ENCODE data around the gene NEU1. TPM values are rescaled to one million over a fixed set of nuclear protein-coding genes. Genes with fewer than 3 reads are reported as not detected.
A peak's percentile ranks its signal among the peaks of the same experiment; 100 is the strongest.

The NEU1 gene
- total RNA-seq, 1 donor from 2014 or later = 31.9 TPM

DNA sequence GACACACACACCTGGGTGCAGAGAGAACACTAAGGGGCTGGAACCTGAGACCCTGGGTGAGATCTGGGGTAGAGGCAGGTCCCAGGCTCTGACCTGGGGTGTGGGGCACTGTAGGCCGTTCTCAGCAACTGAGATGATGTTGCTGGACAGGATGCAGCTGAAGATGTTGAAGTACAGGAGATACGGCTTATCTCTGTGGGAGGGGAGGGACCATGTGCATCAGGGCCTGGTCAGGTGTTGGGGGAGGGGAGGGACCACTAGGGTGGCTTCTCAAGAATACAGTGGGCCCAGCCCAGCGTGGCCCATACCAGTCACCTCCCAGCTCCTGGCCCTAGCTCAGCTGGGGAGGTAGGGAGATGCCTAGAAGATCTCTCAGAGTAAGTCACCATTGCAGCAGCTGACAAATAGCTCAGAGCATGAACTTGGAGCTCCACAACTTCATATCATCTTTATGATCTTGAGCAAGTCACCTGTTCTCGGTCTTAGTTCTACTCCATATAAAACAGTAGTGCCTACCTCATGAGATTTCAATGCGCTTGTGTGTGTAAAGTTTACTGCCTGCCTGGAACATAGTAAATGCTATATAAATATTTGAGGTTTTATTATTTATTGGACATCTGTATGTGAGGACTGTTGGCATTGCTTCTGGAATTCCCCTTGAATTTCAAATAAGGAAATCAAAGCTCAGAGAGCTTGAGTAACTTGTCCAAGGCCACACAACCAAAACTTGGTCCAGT, 12.4 kb upstream of the NEU1 start:
- TF ChIP-seq, protein P1, sequence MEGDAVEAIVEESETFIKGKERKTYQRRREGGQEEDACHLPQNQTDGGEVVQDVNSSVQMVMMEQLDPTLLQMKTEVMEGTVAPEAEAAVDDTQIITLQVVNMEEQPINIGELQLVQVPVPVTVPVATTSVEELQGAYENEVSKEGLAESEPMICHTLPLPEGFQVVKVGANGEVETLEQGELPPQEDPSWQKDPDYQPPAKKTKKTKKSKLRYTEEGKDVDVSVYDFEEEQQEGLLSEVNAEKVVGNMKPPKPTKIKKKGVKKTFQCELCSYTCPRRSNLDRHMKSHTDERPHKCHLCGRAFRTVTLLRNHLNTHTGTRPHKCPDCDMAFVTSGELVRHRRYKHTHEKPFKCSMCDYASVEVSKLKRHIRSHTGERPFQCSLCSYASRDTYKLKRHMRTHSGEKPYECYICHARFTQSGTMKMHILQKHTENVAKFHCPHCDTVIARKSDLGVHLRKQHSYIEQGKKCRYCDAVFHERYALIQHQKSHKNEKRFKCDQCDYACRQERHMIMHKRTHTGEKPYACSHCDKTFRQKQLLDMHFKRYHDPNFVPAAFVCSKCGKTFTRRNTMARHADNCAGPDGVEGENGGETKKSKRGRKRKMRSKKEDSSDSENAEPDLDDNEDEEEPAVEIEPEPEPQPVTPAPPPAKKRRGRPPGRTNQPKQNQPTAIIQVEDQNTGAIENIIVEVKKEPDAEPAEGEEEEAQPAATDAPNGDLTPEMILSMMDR (IDR thresholded peaks at IDR 0.05; ENCODE audit: unreplicated experiment) = no peak
- H3K9me3 Mint-ChIP-seq (ENCODE audit: unreplicated experiment) = no peaks in the 10 kb centered on the region
- peaks cover 3% of the 10 kb centered on the region for H3K27me3 Mint-ChIP-seq (ENCODE audit: unreplicated experiment)
- peaks cover 4% of the 10 kb centered on the region for H3K4me1 Mint-ChIP-seq (ENCODE audit: unreplicated experiment)
- H3K27ac Mint-ChIP-seq (ENCODE audit: unreplicated experiment) = no peak overlapping the region
- no peak for DNase-seq (ENCODE audit: low spot score)
- no peak overlapping the region for H3K4me3 Mint-ChIP-seq (ENCODE audit: unreplicated experiment)
- H3K36me3 Mint-ChIP-seq (ENCODE audit: low read depth, unreplicated experiment) = peaks cover 3% of the 10 kb centered on the region

DNA sequence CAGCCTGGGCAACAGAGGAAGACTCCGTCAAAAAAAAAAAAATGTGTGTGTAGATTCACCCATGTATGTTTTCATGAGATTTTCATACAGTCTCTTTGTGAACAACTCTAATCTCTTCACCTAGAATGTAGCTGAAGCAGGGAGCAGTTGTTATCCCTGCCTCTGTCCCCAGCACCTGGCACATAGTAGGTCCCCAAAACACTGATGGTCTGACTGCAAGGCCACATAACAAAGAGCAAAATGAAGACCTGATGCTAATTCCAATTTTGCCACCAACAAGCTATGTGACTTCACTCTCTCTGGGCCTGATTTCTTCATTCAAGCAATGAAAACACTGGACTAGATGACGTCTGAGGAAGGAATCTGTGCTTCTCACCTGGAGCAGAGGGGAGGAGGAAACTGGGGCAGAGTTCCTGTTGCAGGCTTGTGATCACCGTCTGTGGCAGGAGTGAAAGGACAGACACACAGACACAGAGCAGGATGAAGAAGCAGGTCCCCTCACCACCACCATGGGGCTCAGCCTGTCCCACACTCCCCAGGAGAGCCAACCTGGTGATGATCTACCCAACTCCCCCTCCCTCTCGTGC, 11.6 kb upstream of the NEU1 start:
- Mint-ChIP-seq H3K27ac (ENCODE audit: unreplicated experiment) (peak overlapping the region; percentile 28), H3K9me3 (ENCODE audit: unreplicated experiment) (no peaks in the 10 kb centered on the region), H3K36me3 (ENCODE audit: low read depth, unreplicated experiment) (peaks cover 3% of the 10 kb centered on the region), H3K4me1 (ENCODE audit: unreplicated experiment) (peaks cover 4% of the 10 kb centered on the region), H3K4me3 (ENCODE audit: unreplicated experiment) (no peak overlapping the region), H3K27me3 (ENCODE audit: unreplicated experiment) (no peaks in the 10 kb centered on the region)
- no peak for DNase-seq (ENCODE audit: low spot score)
- TF ChIP-seq, protein P1 (IDR thresholded peaks at IDR 0.05; ENCODE audit: unreplicated experiment) = no peak

GRCh38 chr6:31871046-31871659, 8.5 kb upstream of the NEU1 start:
- no peaks in the 10 kb centered on the region for H3K27me3 Mint-ChIP-seq (ENCODE audit: unreplicated experiment)
- peaks cover 3% of the 10 kb centered on the region for H3K36me3 Mint-ChIP-seq (ENCODE audit: low read depth, unreplicated experiment)
- no peaks in the 10 kb centered on the region for H3K9me3 Mint-ChIP-seq (ENCODE audit: unreplicated experiment)
- no peak overlapping the region for H3K27ac Mint-ChIP-seq (ENCODE audit: unreplicated experiment)
- peaks cover 4% of the 10 kb centered on the region for H3K4me1 Mint-ChIP-seq (ENCODE audit: unreplicated experiment)
- TF ChIP-seq, protein P1 (IDR thresholded peaks at IDR 0.05; ENCODE audit: unreplicated experiment) = no peak
- H3K4me3 Mint-ChIP-seq (ENCODE audit: unreplicated experiment) = no peak overlapping the region
- no peak for DNase-seq (ENCODE audit: low spot score)

DNA sequence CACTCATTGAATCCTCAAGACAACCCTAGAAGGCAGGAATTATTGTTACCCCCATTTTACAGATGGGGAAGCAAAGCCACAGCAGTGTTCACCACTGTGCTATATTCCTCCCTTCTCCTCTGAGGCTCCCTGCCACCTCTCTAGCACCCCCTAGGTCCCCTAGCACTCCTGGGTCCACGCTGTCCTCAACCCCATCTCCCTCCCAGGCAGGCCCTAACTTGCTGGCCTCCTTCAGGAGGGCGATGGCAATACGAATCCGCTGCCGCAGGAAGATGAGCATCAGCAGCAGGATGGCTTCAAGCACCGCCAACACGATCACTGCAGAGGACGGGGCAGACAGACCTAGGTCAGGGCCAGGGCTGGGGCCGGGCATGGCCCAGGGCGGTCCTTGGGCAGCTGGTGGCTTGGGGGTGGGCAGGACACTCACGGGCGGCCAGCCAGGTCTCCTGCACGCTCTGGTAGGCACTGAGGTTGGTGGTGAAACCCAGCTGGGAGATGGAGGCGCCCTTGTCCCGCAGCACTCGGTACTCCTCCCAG, 7.8 kb upstream of the NEU1 start:
- Mint-ChIP-seq H3K9me3 (ENCODE audit: unreplicated experiment) (no peaks in the 10 kb centered on the region), H3K27ac (ENCODE audit: unreplicated experiment) (no peak overlapping the region)

More for the DNA sequence above, 7.8 kb upstream of the NEU1 start:
- no peak overlapping the region for H3K4me3 Mint-ChIP-seq (ENCODE audit: unreplicated experiment)
- H3K4me1 Mint-ChIP-seq (ENCODE audit: unreplicated experiment) = peaks cover 4% of the 10 kb centered on the region
- TF ChIP-seq, protein P1 (IDR thresholded peaks at IDR 0.05; ENCODE audit: unreplicated experiment) = no peak
- DNase-seq (ENCODE audit: low spot score) = no peak
- H3K27me3 Mint-ChIP-seq (ENCODE audit: unreplicated experiment) = peaks cover 3% of the 10 kb centered on the region
- peaks cover 3% of the 10 kb centered on the region for H3K36me3 Mint-ChIP-seq (ENCODE audit: low read depth, unreplicated experiment)

Measured in endothelial cell (in vitro differentiated cells).